ENCODE data around the gene COPG1.
"Not testable (repeated sequence)": the region's sequence is repeated elsewhere in the genome, so short reads cannot be mapped to it uniquely, and the experiment has no call there.

The COPG1 gene, protein sequence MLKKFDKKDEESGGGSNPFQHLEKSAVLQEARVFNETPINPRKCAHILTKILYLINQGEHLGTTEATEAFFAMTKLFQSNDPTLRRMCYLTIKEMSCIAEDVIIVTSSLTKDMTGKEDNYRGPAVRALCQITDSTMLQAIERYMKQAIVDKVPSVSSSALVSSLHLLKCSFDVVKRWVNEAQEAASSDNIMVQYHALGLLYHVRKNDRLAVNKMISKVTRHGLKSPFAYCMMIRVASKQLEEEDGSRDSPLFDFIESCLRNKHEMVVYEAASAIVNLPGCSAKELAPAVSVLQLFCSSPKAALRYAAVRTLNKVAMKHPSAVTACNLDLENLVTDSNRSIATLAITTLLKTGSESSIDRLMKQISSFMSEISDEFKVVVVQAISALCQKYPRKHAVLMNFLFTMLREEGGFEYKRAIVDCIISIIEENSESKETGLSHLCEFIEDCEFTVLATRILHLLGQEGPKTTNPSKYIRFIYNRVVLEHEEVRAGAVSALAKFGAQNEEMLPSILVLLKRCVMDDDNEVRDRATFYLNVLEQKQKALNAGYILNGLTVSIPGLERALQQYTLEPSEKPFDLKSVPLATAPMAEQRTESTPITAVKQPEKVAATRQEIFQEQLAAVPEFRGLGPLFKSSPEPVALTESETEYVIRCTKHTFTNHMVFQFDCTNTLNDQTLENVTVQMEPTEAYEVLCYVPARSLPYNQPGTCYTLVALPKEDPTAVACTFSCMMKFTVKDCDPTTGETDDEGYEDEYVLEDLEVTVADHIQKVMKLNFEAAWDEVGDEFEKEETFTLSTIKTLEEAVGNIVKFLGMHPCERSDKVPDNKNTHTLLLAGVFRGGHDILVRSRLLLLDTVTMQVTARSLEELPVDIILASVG

DNA sequence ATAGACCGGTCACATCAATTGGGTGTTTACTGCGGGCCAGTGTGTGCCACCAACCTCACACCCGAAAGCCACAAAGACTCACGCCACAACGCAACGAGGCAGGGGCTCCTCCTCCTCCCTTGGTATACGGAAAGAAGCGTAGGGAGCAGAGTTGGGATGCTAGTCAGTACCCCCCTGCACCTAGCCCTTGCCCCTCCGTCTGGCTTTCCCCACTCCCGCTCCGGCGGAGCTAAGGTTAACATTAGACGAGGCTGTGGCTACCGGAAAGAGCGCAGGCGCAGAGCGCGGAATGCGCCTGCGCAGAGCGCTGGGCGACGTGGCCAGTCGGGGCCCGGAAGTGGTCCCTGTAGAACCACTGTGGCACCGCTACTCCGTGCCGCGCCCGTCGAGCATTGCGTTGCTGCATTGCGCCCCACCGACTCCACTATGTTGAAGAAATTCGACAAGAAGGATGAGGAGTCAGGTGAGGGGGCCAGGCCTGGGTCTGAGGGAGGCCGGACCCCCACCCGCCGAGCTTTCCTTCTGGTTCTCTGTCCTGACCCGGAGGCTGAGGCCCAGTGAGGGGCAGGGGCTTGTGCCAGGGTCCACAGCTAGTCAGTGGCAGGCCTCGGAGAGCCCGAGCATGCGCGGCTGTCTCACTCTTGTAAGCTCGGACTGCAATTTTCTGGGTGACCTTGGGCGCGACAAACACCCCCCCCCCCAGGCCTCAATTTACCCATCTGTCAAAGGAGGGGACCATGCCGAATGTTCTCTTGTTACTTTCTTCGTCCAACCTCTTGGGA lies at the start of gene COPG1:
Gene COPG1 (plus strand): TSS at position 323 of the 782 bp plus-strand sequence. CDS start 104 bp downstream, at position 427.
- DNase-seq: peak; percentile 77

DNA sequence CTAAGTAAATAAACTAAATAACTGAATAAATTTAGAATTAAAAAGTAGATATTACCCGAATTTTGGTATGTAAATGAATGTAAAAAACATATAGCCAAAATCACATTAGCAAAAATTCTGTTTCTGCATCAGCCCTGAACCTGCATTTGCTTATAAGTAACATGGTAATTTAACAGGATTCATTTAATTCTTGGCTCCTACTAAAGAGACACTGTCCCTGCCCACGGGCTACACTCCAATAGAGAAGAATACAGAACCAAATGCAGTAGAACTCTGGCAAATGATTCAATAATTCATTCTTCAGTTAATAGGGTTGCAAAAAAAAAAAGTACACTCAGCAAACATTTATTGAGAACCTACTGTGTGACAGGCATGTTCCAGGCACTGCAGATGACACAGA lies 44.9 kb upstream of the COPG1 start:
- no peak for DNase-seq

DNA sequence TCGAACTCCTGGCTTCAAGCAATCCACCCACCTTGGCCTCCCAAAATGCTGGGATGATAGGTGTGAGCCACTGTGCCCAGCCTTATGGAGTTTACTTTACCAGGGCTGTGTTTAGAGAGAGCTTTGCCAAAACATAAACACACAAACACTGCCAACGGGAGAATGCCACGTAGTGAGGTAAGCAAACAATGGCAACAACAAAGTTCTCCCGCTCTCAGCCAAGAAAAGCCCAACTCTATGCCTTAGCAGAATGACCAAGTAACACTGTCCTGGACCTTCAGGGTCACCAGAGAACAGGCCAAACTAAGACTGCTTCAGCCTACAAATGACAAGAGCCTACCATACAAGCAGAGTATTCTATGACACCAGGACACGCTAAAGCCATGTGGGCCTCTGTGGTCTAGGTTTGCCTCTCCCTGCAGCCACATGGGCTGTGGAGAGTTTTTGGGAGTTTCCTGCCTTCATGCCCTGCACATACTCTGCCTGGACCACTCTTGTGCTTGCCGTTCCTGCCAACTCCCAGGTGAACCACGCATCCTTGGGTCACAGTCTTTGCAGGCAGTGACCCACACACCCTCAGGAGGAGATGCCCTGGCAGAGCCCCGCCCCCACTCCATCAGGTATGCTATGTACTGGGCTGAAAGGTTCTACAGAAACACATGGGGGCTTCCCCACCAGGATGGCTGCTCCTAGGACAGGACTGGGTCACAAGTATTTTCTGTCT lies 44.1 kb upstream of the COPG1 start:
- DNase-seq: no peak

DNA sequence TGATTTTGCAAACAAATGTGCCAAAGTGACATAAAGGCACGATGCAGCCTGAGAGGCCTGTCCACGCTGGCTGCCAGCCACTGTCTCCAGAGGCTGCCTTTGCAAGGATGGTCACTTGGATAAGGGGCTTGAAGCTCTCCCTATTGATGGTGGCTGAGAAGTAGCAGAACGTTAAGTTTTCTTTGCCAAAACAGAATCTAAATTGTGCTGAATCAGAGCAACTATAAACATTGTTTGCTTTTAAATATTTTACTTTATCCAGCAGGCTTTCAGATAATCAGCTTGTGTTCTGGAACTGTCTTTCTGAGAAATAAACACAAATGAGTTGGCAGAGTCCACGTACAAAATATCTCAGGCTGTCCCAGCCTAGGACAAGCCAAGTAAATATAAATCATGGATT lies 41.9 kb upstream of the COPG1 start:
- no peak for DNase-seq

DNA sequence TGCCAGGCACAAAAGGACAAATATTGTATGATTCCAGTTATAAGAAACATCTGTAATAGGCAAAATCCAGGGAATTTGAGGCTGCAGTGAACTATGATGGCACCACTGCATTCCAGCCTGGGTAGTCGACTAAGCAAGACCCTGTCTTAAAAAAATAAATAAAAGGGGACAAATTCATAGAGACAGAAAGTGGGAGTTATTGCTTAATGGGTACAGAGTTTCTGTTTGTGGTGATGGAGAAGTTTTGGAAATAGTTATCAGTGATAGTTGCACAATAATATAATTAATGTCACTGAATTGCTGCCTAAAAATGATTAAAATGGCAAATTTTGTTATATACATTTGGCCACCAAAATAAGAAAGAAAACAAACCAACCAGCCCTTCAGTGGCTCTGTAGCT lies 38.1 kb upstream of the COPG1 start:
- no peak for DNase-seq

DNA sequence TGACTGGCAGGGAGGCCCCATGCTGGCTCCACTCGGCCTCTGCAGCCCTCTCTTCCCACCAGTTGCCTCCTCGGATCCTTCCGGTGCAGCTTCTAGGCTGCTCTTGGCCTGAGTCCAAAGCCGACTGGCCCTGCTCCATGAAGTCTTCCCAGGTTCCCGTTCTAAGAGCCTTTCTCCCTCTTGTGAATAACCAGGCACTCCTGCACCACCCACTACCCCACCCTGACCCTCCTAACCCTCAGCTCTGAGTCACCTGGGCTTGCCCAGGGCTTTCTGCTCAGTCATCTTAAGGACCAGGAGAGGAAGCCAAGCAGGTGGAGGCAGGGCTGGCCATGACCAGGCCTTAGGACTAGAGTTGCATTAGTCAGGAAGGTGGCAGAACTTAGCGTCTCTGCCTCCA lies 37.6 kb upstream of the COPG1 start:
- DNase-seq: peak; percentile 58

DNA sequence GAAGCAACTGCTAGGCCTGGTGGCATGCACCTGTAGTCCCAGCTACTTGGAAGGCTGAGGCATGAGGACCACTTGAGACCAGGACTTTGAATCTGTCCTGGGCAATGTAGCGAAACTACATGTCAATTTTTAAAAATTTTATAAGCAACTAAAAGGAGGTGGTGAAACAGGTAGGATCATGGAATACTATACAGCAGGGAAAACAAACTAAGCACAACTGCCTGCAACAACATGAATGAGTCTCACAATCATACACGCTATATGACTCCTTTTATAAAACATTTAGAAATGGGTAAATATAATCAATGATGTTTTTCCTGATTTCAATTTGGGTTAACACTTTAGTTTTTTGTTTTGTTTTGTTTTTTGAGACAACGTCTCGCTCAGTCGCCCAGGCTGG lies 36.2 kb upstream of the COPG1 start:
- no peak for DNase-seq

DNA sequence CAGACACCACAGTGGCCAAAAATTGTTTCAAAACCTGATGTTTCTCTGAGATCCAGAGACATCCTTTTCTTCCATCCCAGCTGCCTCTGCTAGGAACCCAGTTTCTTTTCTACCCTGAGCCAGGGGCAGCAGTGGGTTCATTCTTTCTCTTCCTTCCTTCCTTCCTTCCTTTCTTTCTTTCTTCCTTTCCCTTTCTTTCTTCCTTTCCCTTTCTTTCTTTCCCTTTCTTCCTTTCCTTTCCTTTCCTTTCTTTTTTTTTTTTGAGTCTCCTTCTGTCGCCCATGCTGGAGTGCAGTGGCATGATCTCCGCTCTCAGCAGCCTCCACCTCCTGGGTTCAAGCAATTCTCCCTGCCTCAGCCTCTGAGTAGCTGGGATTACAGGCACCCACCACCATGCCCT lies 30.7 kb upstream of the COPG1 start:
- DNase-seq: no peak

DNA sequence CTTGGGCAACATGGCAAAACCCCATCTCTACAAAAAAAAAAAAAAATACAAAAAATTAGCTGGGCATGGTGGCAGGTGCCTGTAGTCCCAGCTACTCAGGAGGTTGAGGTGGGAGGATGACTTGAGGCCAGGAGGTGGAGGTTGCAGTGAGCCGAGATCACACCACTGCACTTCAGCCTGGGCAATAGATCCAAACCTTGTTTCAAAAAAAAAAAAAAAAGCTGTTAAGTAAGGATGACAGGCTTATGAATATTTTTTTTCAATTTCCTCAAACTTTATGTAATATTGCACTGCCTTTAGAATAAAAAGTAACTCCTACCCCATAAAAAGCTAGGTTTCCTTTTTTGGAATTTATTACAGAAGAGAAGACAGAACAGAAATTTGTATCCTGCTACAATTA lies 25.0 kb upstream of the COPG1 start:
- DNase-seq: not testable (repeated sequence)

DNA sequence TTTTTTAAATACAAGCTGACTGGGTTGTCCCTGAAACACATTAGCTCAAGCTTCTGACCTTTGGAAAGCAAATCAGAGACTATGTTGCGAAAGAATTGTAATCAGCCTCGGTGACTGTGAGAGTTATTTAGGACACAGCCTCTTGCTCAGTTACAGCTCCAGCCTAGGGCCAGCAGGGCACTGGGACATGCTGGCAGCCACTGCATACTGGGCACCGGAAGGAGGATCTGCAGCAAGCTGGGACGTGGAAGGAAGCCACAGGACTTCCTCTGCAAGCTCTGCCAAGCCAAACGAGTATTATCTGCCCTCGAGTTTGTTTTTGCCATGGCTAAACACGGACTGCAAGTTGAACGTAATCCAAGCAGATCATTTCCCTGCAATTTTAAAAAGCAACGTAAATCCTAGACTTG lies 24.4 kb upstream of the COPG1 start:
- DNase-seq: no peak

DNA sequence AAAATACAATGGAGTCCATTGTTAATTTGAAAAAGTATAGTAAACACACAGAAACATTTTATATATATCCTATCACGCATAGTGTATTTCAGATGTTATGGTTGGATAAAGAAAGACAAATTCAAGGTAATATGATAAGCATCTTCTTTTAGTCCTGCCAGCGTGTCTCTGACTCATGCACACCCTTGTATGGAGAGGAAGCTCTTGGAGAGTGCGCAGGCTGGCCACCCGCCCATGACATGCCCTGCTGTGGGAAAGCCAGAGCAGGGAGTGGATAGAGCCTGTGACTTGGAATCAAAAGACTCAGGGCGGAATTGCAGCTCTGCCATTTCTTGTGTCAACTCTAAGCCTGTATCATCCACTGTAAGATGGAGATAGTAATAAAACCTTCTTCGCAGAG lies 23.0 kb upstream of the COPG1 start:
- no peak for DNase-seq

DNA sequence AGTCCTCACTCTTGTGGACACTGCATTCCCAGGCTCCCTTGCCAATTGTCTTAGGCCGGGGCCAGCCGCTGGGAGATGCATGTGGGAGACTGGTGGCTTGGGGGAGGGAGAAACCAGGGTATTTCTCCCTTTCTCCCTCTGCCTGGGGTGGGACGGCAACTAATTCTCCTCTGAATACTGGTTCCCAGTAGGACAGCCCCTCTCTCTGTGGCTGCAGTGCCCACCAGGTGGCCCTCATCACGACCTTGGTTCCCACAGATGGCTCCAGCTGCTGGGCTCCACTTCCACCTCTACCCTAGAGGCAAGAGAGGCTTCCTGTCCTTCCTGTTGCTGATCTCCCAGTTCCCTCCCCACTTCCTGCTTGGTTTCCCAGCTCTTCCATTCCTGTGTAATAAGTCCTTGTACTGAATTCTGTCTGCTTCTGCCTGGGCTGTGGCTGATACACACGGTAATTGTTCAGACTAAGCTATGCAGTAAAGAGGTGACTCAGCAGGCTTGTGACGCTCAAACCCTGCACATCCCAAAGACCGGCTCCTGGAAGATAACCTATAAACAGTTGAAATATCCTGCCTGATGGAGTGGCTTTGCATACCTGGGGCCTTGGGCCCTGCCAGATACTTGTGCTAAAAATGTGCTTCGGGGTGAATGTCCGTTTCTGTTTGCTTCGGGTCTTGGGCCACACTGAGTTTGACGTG lies 20.4 kb upstream of the COPG1 start:
- DNase-seq: no peak

DNA sequence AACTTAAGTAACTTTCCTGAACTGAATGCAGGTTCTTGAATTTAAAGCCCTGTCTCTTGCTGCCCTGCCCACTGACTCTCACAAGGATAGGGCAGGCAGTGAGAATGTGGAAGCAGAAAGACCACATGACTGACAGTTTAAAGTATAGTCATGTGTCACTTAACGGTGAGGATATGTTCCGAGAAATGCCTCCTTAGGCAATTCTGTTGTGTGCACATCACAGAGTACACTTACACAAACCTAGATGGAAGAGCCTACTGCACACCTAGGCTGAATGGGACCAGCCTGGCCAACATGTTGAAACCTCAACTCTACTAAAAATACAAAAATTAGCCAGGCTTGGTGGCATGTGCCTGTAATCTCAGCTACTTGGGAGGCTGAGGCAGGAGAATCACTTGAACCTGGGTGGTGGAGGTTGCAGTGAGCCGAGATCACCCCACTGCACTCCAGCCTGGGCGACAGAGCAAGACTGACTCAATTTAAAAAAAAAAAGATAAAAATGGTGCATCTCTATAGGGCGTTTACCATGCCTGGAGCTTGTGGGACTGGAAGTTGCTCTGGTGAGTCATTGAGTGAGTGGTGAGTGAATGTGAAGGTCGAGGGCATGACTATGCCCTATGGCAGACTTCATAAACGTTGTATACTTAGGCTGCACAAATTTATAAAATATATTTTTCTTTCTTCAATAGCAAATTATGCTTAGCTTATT lies 18.9 kb upstream of the COPG1 start:
- DNase-seq: no peak

DNA sequence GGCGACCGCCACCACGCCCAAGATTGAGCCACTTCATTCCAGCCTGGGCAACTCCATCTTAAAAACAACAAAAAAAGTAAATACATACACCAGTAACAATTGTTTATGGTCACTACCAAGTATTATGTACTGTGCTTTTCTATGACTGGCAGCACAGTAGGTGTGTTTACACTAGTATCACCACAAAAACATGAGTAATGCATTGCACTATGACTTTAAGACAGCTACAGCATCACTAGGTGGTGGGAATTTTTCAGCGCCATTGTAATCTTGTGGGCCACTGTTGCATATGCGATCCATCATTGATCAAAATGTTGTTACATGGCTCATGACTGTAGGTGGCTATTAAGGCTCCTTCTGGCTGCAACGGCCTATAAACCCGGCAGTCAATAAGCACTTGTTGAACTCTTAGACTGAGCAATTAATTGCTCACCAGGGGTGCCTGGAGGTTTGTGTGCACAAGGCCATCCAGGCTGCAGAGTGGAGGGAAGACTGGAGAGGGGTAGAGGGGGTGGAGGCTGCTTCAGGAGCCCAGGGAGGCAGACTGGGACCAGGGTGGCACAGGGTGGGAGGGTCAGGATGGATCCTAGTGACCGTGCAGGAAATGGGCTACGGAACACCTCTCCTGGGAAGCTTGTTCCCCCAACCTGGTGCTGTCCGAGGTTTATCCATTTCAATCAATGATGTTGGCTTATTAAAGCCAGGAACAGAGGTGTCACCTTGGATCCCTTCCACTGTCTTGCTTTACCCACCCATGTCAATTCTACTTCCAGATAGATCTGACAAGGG lies 17.9 kb upstream of the COPG1 start:
- DNase-seq: no peak

DNA sequence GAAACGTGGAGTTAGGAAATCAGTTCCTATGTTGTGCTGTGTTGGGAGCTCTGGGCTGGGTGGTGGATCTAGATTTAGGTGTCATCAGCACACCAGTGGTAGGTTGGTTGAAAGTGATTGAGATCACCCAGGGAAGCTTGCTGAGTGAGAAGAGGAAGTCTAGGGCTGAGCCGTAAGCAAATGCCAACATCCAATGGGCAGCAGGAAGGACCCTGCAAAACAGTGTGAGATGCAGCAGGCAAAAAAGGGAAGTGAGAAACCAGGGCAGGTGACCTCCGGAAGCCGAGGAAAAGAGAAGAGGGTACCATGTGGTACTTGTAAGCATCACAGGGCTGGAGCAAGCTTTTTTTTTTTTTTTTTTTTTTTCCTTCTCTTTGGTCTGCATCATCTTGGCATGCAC lies 15.9 kb upstream of the COPG1 start:
- DNase-seq: no peak

DNA sequence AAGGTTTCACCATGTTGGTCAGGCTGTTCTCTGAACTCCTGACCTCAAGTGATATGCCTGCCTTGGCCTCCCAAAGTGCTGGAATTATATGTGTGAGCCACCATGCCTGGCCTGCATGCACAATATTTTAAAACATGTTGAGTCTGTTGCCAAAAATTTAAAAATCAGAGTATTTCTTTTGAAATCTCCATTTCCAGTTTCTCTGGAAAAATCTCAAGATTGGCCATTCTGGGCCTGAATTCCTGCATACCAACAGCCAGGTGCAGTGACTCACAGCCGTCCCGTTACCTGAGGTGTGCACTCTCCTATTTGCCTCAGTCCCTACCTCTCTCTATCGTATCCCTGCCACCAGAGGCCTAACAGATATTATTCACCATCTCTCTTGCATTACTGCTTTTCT lies 15.0 kb upstream of the COPG1 start:
- DNase-seq: no peak

DNA sequence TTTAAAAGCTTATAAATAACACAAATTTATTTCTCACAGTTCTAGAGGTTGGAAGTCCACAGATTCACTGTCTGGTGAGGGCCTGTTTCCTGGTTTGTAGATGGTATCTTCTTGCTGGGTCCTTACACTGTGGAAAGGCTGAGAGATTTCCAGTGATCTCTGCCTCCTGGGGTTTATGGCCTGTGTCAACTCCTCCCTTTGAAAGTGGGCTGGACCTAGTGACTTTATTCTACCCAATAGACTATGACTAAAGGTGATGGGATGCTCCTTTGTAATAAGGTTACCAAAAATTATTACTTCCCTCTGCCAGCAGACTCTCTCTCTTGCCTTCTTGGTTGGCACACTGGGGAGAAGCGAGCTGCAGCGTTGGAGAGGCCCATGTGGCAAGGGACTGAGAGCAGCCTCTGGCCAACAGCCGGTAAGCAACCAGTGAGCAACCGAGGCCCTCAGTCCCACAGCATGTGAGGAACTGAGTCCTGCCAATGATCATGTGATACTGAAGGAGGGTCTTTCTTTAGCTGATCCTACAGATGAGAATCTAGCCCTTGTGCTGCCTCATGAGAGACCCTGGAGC lies 14.0 kb upstream of the COPG1 start:
- no peak for DNase-seq

DNA sequence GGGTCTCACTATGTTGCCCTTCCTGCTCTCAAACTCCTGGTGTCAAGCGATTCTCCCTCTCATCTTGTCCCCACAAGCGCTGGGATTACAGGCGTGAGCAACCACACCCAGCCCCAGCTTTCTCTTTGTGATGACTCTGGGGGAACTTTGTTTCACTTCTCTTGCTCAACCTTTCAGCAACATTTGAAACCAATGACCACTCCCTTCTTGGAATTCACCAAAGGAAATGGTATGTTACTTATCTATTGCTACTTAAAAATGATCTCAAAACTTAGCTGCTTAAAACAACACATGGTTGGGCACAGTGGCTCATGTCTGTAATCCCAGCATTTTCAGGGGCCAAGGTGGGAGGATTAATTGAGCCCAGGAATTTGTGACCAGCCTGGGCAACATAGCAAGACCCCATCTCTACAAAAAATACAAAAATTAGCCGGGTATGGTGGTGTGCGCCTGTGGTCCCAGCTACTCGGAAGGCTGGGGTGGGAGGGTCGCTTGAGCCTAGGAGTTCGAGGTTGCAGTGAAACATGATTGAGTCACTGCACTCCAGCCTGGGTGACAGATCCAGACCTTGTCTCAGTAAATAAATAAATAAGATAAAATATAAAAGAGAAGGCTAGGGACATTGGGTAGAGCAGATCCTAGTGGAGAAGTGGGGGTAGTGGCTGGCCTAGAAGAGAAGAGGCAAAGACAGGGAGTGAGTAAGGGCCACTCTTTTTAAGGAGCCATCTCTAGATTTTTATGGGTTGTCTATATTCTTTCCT lies 10.3 kb upstream of the COPG1 start:
- no peak for DNase-seq

DNA sequence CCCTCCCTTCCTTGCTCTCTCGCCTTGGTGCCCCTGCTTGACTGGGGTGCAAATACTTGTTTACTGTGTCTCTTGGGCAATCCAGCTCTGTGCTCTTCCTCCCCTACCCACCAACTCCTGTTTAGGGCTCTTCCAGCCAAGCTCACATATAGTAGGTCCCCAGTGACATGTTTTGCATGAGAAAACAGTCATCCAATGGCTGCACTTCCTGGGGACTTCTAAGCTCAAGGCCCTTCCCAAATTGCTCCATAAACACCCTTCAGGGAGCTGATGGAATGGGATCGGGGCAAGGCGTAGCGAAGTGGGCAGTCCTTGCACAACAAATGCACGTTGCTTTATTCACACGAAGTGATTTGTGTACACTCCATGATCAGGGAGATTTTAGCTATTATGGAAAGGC lies 9.4 kb upstream of the COPG1 start:
- no peak for DNase-seq
